Measurements from ENCODE around the gene KCNAB2. TPM values are rescaled to one million over a fixed set of nuclear protein-coding genes. Genes with fewer than 3 reads are reported as not detected.
A peak's percentile ranks its signal among the peaks of the same experiment; 100 is the strongest.

Gene KCNAB2
- total RNA-seq, 1 experiment from 2014 or later, result 10.3 TPM

DNA sequence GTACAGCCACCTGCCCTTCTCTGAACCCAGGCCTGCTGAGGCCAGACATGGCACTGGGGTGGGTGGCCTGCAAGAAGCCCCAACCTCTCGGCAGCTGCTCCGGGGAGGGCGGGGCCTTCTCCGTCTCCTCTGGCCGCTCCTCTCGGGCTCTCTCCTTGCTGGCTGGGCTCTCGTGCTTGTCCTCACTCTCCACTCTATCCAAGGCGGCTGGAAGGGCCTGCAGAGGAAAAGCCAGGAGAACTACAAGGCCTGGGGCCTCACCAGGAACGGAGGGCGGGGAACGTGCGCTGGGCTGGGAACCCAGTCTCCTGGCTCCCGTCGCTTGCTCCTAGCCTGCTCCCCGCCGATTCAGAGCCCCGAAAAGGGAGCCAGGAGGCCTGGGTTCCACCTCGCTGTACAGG, 75.3 kb downstream of the KCNAB2 start (continued):
- TF ChIP-seq, protein P1, sequence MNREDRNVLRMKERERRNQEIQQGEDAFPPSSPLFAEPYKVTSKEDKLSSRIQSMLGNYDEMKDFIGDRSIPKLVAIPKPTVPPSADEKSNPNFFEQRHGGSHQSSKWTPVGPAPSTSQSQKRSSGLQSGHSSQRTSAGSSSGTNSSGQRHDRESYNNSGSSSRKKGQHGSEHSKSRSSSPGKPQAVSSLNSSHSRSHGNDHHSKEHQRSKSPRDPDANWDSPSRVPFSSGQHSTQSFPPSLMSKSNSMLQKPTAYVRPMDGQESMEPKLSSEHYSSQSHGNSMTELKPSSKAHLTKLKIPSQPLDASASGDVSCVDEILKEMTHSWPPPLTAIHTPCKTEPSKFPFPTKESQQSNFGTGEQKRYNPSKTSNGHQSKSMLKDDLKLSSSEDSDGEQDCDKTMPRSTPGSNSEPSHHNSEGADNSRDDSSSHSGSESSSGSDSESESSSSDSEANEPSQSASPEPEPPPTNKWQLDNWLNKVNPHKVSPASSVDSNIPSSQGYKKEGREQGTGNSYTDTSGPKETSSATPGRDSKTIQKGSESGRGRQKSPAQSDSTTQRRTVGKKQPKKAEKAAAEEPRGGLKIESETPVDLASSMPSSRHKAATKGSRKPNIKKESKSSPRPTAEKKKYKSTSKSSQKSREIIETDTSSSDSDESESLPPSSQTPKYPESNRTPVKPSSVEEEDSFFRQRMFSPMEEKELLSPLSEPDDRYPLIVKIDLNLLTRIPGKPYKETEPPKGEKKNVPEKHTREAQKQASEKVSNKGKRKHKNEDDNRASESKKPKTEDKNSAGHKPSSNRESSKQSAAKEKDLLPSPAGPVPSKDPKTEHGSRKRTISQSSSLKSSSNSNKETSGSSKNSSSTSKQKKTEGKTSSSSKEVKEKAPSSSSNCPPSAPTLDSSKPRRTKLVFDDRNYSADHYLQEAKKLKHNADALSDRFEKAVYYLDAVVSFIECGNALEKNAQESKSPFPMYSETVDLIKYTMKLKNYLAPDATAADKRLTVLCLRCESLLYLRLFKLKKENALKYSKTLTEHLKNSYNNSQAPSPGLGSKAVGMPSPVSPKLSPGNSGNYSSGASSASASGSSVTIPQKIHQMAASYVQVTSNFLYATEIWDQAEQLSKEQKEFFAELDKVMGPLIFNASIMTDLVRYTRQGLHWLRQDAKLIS (CRISPR knock-in tag; IDR thresholded peaks at IDR 0.05; ENCODE audit: borderline replicate concordance), result no peak
- TF ChIP-seq ZNF423 (CRISPR knock-in tag; IDR thresholded peaks at IDR 0.05) (no peak), FOXK1 (CRISPR knock-in tag; IDR thresholded peaks at IDR 0.05) (no peak), ESRRA (CRISPR knock-in tag; IDR thresholded peaks at IDR 0.05; ENCODE audit: borderline replicate concordance) (no peak), NR3C1 (CRISPR knock-in tag; conservative IDR thresholded peaks at IDR 0.05; ENCODE audit: low read depth) (no peak), CBFB (CRISPR knock-in tag; IDR thresholded peaks at IDR 0.05; ENCODE audit: low read depth) (no peak)

DNA sequence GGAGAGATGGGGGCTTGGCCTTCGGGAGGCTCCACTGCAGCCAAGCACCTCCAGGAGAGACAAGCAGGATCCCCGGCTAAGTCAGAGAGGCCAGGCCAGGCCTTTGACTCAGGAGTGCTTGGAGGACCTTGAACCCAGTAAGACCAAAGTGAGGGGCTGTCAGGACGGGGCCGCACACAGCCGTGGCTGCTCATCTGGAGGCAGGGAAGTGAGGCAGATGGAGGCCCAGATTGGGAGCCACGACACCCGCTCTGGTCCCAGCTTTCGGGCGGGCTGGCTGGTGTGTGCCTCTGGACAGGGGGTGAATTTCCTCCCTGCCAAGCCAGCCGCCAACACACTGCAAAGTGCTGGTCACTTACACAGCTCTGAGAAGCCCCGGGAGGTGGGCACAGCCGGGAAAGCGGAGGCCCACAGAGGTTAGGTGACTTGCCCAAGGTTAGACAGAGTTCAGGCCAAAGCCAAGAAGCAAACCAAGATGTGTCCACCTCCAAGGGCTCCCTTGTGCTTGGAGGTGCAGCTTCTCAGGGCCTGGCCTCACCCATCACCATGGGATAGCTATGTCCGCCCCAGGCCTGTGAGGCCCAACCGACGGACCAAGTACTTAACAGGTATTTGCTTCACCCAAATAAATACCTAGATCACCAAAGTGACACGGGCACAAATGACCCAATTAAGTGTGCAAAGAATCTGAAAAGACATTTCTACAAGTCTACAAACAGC, 76.1 kb downstream of the KCNAB2 start:
- TF ChIP-seq, protein P2, sequence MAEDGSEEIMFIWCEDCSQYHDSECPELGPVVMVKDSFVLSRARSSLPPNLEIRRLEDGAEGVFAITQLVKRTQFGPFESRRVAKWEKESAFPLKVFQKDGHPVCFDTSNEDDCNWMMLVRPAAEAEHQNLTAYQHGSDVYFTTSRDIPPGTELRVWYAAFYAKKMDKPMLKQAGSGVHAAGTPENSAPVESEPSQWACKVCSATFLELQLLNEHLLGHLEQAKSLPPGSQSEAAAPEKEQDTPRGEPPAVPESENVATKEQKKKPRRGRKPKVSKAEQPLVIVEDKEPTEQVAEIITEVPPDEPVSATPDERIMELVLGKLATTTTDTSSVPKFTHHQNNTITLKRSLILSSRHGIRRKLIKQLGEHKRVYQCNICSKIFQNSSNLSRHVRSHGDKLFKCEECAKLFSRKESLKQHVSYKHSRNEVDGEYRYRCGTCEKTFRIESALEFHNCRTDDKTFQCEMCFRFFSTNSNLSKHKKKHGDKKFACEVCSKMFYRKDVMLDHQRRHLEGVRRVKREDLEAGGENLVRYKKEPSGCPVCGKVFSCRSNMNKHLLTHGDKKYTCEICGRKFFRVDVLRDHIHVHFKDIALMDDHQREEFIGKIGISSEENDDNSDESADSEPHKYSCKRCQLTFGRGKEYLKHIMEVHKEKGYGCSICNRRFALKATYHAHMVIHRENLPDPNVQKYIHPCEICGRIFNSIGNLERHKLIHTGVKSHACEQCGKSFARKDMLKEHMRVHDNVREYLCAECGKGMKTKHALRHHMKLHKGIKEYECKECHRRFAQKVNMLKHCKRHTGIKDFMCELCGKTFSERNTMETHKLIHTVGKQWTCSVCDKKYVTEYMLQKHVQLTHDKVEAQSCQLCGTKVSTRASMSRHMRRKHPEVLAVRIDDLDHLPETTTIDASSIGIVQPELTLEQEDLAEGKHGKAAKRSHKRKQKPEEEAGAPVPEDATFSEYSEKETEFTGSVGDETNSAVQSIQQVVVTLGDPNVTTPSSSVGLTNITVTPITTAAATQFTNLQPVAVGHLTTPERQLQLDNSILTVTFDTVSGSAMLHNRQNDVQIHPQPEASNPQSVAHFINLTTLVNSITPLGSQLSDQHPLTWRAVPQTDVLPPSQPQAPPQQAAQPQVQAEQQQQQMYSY (CRISPR knock-in tag; IDR thresholded peaks at IDR 0.05), result no peak
- peak; percentile 7 for DNase-seq (ENCODE audit: low spot score)
- ATAC-seq, result no peak
- Mint-ChIP-seq H3K4me3 (no peak overlapping the region), H3K27me3 (ENCODE audit: low read depth) (peaks cover 8% of the 10 kb centered on the region), H3K4me1 (0 out of 2 replicates have a peak, but pooled peaks cover 3% of the 10 kb centered on the region), H3K36me3 (no peaks in the 10 kb centered on the region), H3K9me3 (peaks cover 10% of the 10 kb centered on the region), H3K27ac (no peak overlapping the region)
- CTCF ChIA-PET, result no interaction called here
- POLR2A ChIA-PET, result no interaction called here

DNA sequence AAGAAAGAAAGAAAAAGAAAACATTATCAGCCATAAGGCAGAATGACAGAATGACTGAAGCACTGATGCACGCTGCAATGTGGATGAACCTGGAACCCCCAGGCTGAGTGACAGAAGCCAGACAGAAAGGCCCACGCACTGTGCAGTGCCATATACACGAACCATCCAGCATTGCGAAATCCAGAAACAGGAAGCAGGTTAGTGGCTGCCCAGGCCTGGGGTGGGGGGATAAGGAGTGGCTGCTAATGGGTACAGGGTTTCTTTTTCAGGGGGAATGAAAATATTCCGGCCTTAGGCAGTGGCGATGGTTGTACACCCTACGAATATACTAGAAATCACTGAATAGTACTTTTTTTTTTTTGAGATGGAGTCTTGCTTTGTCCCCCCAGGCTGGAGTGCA, 77.4 kb downstream of the KCNAB2 start:
- H3K4me3 Mint-ChIP-seq, result no peak overlapping the region
- H3K4me1 Mint-ChIP-seq, result 0 out of 2 replicates have a peak, but pooled peaks cover 3% of the 10 kb centered on the region
- H3K36me3 Mint-ChIP-seq, result no peaks in the 10 kb centered on the region
- ChIA-PET CTCF (no interaction called here), POLR2A (no interaction called here)
- H3K27ac Mint-ChIP-seq, result no peak overlapping the region
- H3K9me3 Mint-ChIP-seq, result no peaks in the 10 kb centered on the region
- peaks cover 15% of the 10 kb centered on the region for H3K27me3 Mint-ChIP-seq (ENCODE audit: low read depth)
- DNase-seq (ENCODE audit: low spot score) (peak; percentile 5), ATAC-seq (no peak)
- TF ChIP-seq NFE2L1 (CRISPR knock-in tag; IDR thresholded peaks at IDR 0.05) (no peak), NR1H2 (CRISPR knock-in tag; IDR thresholded peaks at IDR 0.05) (no peak), ZNF396 (CRISPR knock-in tag; IDR thresholded peaks at IDR 0.05; ENCODE audit: borderline replicate concordance) (no peak), MYBL2 (CRISPR knock-in tag; IDR thresholded peaks at IDR 0.05) (no peak)
- TF ChIP-seq, protein P3, sequence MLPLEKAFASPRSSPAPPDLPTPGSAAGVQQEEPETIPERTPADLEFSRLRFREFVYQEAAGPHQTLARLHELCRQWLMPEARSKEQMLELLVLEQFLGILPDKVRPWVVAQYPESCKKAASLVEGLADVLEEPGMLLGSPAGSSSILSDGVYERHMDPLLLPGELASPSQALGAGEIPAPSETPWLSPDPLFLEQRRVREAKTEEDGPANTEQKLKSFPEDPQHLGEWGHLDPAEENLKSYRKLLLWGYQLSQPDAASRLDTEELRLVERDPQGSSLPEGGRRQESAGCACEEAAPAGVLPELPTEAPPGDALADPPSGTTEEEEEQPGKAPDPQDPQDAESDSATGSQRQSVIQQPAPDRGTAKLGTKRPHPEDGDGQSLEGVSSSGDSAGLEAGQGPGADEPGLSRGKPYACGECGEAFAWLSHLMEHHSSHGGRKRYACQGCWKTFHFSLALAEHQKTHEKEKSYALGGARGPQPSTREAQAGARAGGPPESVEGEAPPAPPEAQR (CRISPR knock-in tag; IDR thresholded peaks at IDR 0.05), result no peak

Measured in WTC11 (cell line).